DMS53 treated with DMSO at 0.1 percent for 48 hours (cell line): ENCODE measurements around the gene POLR2M.

Experiments
- DNase-seq: peaks from one replicate; lab custom pipeline; 2025; ENCODE audit not compliant: unreplicated experiment; lab: John Stamatoyannopoulos, UW

POLR2M gene

DNA sequence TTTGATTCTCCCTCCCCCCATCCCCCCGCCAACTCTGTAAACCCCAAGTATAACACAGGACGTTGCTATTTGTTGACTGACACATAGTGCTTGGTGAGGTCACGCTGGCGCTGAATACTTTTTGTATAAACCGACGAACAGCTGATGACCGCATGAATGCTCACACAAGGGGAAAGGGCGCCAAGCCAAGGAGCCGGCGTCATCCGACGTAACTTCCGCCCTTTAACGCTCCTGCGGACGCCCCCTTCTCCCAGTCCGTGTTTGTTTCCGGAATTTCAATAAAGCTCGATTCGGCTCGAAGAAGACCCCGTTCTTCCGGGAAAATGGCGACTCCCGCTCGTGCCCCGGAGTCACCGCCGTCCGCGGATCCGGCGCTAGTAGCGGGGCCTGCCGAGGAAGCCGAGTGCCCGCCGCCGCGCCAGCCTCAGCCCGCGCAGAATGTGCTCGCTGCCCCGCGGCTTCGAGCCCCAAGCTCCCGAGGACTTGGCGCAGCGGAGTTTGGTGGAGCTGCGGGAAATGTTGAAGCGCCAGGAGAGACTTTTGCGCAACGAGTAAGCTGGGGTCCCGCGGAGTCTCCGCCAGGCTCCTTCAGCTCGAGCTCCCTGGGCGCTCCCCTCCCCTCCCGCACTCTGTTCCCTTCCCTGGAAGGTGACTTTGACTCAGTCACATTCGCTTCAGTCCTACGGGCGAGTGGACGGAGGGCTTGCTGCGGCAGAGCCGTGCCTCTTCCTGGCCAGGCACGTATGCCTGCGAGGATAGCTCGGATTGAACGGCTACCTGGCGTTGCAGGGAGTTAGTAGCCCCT, at the start of gene POLR2M:
Gene POLR2M, plus strand, starts transcription at position 310 of the 805 bp plus-strand sequence. Its CDS starts 129 bp downstream, at position 439.
- peak; percentile 78 for DNase-seq

DNA sequence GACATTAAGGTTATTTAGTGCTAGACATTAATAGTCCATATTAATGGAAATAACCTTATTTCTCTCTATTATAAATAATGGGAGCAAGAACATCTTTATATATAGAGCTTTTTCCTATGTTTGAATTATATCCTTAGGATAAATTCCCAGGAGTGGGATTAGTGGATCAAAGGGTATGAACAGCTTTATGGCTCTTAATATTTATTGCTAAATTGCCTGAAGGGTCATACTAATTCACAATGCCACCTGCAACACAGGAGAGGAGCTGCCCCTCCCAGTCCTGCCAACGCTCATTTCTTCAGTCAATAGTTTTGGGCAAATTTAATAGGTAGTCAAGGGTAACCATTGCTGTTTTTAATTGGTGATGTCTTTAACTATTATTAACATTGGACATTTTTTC, 48.9 kb upstream of the POLR2M start:
- no peak for DNase-seq

DNA sequence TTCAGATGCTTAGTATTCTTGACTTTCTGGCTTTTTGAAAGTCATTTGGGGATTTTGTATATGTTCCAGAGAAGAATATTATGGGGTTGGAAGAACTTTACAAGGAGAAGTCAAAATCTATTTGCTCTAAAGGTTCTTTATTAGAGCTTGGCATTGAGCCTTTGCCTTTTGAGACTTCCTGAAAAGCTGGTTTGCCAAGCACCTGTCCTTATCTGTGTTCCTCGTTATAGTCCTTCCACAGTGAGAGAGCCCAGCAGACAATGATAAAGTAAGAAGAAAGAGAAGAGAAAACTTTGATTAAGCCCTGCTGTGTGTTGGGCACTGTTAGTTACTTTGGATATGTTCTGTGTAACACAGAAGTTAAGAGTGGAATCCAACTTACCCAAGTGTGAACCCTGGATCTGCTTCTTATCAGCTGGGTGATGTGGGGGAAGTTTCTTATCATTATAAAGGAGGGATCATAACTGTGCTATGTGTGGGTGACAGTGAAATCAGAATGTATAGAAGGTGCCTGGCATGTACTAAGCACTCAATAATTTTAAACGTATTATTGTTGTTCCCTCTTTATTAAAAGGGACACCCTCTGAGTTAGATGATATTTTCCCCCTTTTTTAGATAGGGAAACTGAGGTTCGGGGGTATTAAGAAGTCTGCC, 44.3 kb upstream of the POLR2M start:
- peak; percentile 22 for DNase-seq

DNA sequence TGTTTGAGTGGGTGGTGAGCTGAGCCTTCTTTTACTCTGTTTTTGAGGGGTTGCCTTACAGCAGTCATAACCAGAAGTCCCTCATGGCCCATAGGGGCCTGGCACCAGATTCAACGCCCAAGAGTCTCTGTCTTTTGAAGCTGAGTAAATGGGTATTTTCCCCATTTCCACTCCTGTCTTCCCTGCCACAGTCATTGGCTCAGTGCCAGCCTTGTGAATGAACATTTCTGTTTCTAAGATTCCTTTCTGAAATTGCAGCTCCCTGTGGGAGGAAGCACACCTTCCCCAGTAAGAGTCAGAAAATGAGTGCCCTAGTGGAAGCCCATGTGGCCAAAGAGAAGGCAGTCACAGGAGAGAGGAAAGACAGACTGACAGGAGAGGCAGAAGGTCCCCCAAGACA, 43.7 kb upstream of the POLR2M start:
- DNase-seq, result no peak

DNA sequence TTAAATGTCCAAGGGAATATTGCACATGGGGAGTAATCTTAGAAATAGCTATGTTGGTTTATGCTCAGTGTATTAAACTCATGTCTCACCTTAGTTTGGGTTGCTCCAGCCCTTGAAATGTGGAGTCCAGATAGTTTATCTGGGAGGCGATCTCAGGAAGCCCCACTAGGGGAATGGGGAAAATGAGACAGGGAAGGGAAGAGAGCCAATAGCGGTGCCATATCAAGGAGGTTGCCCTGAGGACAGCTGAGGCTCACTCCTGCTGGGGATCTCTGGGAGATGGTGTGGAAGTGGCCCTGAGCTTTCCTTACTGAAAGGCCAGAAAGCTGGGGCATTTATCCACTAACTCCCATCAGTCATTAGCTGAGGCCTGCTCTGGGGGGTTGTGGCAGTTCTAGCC, 43.3 kb upstream of the POLR2M start:
- no peak for DNase-seq

DNA sequence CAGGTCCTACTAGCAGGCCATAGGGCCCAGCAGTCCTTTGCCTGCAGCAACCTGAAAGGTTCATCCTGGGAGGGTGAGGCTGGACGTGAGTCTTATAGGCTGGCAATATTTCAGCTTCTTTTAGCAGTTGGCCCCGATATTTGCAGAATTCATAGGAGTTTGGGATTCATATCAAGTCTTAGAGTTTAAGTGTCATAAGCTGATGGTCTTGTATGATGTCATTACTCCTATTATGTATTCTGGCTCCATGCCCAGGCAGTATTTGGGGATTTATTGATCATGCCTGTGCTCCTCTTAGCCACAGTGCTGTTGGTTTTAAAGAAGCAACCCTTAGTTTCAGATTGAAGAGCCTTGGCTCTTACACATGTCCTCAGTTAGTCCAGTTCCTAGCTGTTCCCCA, 41.3 kb upstream of the POLR2M start:
- no peak for DNase-seq

DNA sequence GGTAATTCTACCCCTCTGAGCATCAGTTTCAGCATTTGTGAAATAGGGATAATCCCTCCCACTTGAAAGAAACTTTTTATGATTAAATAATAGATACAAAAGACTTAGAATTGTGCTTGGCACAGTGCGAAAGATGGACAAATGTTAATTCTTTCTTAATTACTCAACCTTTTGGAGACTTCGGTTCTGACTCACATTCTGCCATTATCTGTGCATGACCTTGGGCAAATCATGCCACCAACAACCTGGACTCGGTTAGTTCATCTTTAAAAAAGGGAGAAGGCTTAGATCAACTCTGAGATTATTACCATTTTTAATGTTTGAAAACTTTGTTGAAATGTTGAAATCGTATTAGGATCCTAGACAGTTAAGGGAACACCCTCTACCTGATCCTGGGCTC, 40.6 kb upstream of the POLR2M start:
- no peak for DNase-seq

DNA sequence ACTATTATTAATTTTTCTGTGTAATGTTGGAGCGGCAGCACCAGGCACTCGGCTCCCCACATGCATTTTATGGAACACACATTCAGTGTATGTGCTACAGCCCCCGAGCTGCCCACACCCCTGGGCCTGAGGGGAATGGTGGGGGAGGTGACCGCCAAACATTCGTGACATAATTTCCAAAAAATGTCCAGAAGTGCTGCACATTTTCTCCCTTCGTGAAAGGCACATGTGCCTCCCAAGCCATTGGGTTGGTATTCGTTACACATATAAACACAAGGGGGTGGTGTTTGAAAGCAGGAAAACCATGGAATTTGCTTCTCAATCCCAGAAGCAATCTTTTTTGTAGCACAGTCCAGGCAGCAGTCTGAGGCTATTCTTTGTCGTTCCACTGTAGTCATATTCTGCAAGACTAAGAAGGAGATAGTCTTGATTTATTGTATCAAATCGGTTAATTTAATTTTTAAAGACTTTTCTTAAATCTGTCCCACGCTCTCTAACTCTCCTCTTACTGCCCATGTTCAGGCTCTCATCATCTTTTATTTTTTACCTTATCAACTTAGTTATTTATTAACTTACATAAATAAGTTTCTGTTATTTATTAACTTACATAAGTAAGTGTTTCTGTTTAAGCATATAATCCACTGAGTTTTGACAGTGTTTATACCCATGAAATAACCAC, 39.2 kb upstream of the POLR2M start:
- peak; percentile 66 for DNase-seq

DNA sequence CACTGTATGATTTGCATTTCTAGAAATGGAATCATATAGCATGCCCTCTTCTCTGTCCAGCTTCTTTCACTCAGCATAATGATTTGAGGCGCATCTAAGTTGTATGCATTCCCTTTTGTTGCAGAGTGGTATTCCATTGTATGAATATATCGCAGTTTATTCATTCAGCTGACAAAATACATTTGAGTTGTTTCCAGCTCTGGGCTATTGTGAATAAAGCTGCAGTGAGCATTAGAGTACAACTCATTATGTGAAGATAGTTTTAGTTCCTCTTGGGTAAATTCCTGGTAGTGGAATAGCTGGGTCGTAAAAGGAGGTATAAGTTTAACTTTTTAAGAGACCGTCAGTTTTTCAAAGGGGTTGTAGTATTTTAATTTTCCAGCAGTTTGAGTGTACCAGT, 38.5 kb upstream of the POLR2M start:
- no peak for DNase-seq

DNA sequence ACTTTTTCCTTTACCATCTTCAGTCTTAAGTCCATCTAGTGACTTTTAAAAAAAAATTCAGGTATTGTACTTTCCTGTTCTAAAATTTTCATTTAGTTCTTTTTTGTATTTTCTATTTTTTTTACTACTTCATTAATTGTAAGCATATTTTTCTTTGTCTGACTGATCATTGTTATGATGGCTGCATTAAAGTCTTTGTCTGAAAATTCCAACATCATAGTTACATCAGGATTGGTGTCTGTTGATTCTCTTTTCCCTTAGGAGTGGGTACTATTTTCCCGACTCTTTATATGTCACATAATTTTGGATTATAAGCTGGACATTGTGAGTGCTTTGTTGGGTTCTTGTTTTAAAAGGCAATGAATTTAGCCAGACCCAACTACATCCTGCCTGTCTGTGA, 34.9 kb upstream of the POLR2M start:
- DNase-seq, result no peak

DNA sequence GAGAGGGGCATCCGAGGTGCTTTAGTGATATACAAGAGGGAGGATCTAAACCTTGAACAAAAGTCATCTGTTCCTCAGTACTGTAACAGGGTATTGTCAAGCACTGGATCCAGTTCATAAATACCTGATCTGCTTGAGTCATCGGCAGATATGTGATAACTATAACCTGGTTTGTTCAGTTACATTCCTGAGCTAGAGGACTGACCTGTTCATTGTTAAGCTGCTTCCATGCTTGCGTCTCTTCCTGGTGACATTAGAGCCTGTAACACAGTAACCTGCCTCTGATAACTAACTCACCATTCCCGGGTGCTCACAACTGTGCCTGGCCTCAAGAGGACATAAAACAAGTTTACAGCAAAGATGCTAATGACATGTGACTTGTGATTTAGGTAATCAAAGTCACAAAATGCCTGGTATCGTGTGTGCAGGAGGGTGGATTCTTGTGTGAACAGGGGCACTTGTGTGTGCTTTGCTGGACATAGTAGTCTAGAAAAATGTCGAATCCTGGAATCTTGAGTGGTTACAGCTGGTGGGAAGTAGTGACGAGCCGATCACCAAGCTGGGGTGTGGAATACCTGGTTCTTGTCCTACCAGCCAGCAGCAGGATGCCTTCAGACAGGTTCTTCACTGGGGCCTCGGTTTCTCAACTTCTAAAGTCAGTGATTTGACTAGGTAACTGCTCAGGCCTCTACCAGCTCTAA, 30.9 kb upstream of the POLR2M start:
- DNase-seq, result no peak

DNA sequence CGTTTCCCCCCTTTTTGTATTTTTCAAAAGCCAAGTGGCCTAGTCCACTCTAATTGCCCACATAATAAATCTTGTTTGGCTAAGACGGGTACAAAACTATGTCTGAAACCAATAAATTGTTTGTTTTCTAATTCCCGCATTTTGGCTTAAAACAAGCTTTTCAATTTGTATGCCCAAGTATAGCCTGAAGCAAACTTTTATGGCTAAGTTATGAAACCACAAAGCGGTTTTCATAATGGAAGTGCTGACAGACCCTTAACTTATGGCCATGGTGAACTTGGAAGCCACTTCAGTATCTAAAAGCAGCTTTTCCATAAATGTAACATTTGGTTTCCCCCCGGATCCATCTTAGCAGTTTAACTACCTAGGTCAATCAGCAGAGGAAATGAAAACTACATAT, 29.9 kb upstream of the POLR2M start:
- DNase-seq, result no peak

DNA sequence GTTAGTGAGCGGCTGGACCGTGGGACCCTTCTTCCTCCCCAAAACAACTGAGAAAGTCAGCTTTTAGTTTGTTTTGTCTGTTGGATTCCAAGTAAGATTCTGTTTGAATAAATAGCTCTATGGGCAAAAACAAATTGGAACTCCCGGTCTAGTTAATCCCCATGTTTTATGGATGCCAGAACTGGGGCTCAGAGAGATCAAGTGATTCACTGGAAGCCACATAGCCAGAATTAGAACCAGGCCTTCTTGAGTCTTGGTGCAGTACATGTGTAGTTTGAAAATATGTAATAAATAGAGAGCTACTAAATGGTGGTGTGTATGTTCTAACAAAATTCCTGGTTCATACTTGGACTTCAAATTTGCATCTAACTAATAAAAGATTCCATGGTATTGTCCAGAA, 29.3 kb upstream of the POLR2M start:
- no peak for DNase-seq

DNA sequence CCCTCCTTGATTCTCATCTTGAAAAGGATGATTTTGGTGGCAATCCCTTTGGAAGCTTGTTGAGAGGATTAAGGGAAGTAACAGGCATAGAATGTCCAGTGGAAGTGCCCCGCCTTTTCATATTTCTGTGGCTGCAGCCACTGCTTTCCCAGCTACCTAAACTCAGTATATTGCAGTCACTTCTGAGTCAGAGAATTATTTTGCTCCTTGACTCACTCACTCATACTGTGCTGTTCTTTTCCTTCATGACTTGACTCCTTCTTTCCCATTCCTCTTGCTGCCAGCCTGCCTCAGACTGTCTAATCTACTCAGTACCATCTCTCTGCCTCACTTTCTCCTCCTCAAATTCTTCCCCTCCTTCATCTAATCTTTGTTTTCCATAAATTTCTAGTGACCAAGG, 26.5 kb upstream of the POLR2M start:
- no peak for DNase-seq

DNA sequence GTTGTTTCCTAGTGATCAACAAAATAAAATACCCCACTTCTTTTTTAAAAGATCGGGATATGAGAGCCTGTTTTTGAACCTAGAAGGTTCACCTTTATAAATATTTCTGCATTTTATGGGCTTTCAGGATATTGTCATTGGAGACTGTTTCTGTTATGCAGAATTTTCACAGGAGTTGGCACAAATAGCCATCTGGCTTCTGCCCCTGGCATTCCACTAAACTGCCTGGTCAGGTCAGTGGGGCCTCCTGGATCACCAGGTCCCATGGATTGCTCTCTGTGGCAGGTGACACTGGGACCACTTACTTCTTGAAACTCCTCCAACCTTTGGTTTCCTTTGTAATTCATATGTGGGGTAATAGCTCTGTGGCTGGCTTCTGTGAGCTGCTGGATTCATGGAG, 25.5 kb upstream of the POLR2M start:
- no peak for DNase-seq

DNA sequence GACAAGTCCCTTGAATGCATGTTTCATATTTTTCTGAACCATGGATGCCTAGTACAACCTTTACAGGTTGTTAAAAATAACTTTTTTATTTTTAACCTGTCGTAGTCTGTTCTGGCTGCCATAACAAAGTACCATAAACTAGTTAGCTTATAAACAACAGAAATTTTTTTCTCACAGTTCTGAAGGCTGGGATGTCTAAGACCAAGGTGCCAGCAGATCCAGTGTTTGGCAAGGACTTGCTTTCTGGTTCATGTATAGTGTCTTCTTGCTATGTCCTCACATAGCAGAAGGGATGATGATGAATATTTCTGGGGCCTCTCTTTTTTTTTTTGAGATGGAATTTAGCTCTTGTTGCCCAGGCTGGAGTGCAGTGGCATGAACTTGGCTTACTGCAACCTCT, 23.0 kb upstream of the POLR2M start:
- DNase-seq, result no peak

DNA sequence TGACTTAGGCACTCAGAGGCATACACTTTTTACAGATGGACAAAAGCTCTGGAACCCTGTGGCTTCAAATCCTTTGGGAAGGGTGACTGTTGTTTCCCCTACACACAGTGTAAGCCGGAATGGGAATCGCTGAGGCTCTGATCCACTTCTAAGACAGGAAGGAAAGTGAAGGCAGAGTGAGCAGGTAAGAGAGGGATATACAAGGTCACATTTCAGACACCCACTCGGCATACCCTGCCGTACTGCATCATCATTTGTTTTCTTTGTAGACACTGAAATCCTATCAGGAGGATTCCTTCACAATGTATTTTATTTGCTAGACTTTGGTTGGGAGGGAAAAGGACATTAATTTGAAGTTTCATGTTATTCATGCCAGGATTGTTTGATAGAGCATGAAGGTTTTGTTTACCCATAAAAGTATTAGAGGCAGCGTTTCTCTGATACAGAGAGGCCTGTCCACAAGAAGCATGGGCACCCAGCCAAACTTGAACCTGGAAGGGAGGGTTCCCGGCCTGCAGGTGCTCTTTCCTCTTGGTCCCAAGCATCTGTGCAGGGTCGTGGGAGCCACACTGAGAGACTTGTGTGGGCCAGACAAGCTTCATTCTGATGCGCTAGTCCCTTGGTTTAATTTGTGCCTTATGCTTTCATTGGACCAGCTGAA, 21.9 kb upstream of the POLR2M start:
- DNase-seq, result no peak

DNA sequence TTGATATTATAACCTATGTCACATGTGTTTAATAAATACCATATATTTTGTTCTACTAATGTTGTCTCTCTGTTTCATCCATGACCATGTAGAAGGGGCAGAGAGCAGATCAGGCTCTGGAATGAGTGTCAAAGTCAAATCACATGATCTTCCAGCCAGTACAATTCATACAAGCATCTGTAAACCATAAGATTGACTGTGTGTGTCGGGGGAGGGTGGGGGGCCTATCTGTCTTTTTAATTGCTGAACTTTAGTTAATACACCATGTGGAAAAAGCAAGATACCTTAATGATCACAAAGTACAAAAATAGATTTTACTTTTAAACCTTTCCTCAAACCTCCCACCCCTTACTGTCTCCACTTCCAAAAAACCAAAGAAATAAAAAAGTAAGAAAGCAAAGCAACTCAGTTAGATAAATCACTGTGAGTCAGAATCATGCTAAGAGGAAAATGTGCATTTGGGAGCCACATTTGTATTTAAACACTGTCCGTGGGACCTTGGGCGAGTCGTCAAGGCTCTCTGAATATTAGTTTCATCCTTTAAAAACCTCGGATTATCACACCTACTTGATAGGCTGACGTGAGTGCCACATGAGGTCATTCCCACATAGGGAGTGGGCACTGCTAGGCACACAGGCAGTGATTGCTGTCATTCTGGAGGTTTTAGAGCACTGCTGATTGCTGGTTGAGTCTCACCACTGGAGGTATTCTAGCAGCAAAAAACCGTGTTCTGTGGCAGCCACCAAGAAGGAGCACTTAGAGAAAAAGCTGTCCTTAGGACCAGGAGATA, 21.0 kb upstream of the POLR2M start:
- DNase-seq, result no peak

DNA sequence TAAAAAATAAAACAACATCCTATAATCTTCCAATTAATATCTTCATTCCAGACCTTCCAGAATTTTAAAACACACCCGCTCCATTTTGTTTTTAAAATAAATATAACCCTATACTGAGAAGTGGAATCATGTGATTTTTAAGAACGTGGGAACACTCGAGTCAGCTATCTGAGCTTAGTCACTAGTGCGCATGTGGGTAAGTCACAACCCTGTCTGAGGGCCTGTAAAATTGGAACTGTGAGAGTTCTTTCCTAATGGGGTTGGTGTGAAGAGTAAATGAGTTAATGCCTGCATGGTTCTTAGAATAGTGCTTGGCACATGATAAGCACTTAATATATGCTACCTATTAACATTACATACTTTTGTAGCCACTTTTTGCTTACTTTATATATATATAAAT, 19.9 kb upstream of the POLR2M start:
- DNase-seq, result no peak

DNA sequence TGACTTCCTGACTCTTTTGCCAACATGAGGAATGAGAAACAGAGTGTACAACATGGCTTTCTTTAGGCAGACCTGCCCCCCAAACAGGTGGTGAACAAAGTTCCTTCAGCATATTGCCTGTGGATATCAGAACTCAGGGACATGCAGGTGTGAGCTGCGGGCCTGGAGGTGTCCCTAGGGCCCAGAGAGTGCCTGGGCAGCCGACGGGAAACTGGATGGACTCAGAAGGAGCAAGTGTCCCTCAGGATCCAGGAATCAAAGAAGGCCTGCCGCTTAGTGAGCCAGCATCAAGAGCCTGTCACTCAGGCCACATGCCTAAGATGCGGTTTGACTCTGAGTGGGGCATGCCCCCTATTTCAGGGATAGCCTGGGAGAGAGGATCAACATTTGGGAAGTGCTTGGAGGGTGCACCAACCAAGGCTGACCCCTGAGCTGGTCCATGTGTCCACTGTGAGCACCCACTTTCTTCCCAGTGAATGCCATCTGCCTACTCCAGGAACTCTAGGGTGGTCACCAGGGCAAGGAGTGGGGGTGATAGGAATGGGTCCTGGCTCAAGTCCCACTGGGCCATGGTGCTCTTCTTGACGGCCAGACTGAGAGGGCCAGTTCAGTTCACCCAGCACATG, 16.1 kb upstream of the POLR2M start:
- DNase-seq, result no peak
